Mesenchymal stem cell (in vitro differentiated cells and primary cell): ENCODE measurements around the gene ADCY10.

Source experiments
- DNase-seq: peaks from one replicate; pipeline ENCODE4 v3.0.0-alpha.2; 2013
- H2AFZ ChIP-seq: one replicate; pipeline ENCODE4 v1.6.1; 2013; ENCODE audit warnings: low read depth, mild to moderate bottlenecking, control low read depth, inconsistent platforms, low read length, moderate library complexity
- H2AK5ac ChIP-seq: 2 replicates; pipeline ENCODE4 v1.6.1; 2013; ENCODE audit warnings: low read length, moderate library complexity, mild to moderate bottlenecking, inconsistent platforms; ENCODE audit not compliant: severe bottlenecking
- H2BK120ac ChIP-seq: one replicate; pipeline ENCODE4 v1.6.1; 2013; ENCODE audit warnings: low read depth, mild to moderate bottlenecking, inconsistent platforms, low read length, moderate library complexity
- H2BK12ac ChIP-seq, 2 experiments: one replicate each; pipeline ENCODE4 v1.6.1; 2013; ENCODE audit warnings: inconsistent platforms in 2 of 2, low read length in 2 of 2, mild to moderate bottlenecking in 2 of 2, moderate library complexity in 2 of 2, control low read depth in 1 of 2
- H2BK15ac ChIP-seq: one replicate; pipeline ENCODE4 v1.6.1; 2013; ENCODE audit warnings: mild to moderate bottlenecking, low read depth, inconsistent platforms; ENCODE audit not compliant: poor library complexity, severe bottlenecking
- H2BK5ac ChIP-seq: 2 replicates; pipeline ENCODE4 v1.6.1; 2013; ENCODE audit warnings: low read depth, mild to moderate bottlenecking, low read length, control low read depth, inconsistent platforms; ENCODE audit not compliant: poor library complexity, severe bottlenecking
- H3K14ac ChIP-seq, 2 experiments: one replicate each; pipeline ENCODE4 v1.6.1; 2013; ENCODE audit warnings: inconsistent platforms in 2 of 2, low read length in 2 of 2, control low read depth in 1 of 2, mild to moderate bottlenecking in 1 of 2, moderate library complexity in 1 of 2
- H3K18ac ChIP-seq, 2 experiments: one replicate each; pipeline ENCODE4 v1.6.1; 2013; ENCODE audit warnings: inconsistent platforms in 2 of 2, low read length in 2 of 2, control low read depth in 1 of 2, low read depth in 1 of 2, mild to moderate bottlenecking in 1 of 2
- H3K23ac ChIP-seq, 2 experiments: one replicate each; pipeline ENCODE4 v1.6.1; 2013; ENCODE audit warnings: inconsistent platforms in 2 of 2, low read length in 2 of 2, mild to moderate bottlenecking in 2 of 2, moderate library complexity in 2 of 2, control low read depth in 1 of 2
- H3K27ac ChIP-seq: 2 replicates; pipeline ENCODE4 v1.5.1; 2013; ENCODE audit warnings: mild to moderate bottlenecking, moderate library complexity, low read length, control low read depth, inconsistent platforms; ENCODE audit not compliant: poor library complexity, severe bottlenecking
- H3K27me3 ChIP-seq, 2 experiments: 2 replicates each; pipeline versions ENCODE4 v1.6.1 to v1.7.0; 2013; ENCODE audit warnings: low read length in 2 of 2, mild to moderate bottlenecking in 2 of 2, moderate library complexity in 2 of 2, control low read depth in 1 of 2, inconsistent platforms in 1 of 2; ENCODE audit not compliant: control insufficient read depth in 1 of 2, insufficient read depth in 1 of 2
- H3K36me3 ChIP-seq, 2 experiments: 2 replicates each; pipeline versions ENCODE4 v1.6.1 to v1.7.0; 2013; ENCODE audit warnings: low read length in 2 of 2, control low read depth in 1 of 2, inconsistent platforms in 1 of 2, low read depth in 1 of 2, mild to moderate bottlenecking in 1 of 2; ENCODE audit not compliant: insufficient read depth in 2 of 2, control insufficient read depth in 1 of 2
- H3K4ac ChIP-seq, 2 experiments: one replicate each; pipeline ENCODE4 v1.6.1; 2013; ENCODE audit warnings: inconsistent platforms in 2 of 2, low read length in 2 of 2, mild to moderate bottlenecking in 2 of 2, moderate library complexity in 2 of 2, control low read depth in 1 of 2, low read depth in 1 of 2
- H3K4me1 ChIP-seq: 2 replicates; pipeline ENCODE4 v1.6.1; 2013; ENCODE audit warnings: low read depth, low read length, control low read depth; ENCODE audit not compliant: control insufficient read depth, insufficient read depth
- H3K4me2 ChIP-seq: 2 replicates; pipeline ENCODE4 v1.6.1; 2013; ENCODE audit warnings: low read length, mild to moderate bottlenecking, inconsistent platforms; ENCODE audit not compliant: poor library complexity, severe bottlenecking
- H3K4me3 ChIP-seq, 2 experiments: 2 replicates each; pipeline versions ENCODE4 v1.5.1 to v1.7.0; 2013; ENCODE audit warnings: low read length in 2 of 2, mild to moderate bottlenecking in 2 of 2, control low read depth in 1 of 2, low read depth in 1 of 2; ENCODE audit not compliant: insufficient read depth in 1 of 2
- H3K79me1 ChIP-seq: replicated peaks from 2 replicates; pipeline ENCODE4 v1.6.1; 2013; ENCODE audit warnings: mild to moderate bottlenecking, control low read depth, low read length, inconsistent platforms; ENCODE audit not compliant: poor library complexity, severe bottlenecking
- H3K9ac ChIP-seq: 2 replicates; pipeline ENCODE4 v1.7.0; 2013; ENCODE audit warnings: mild to moderate bottlenecking, low read length, moderate library complexity
- H3K9me3 ChIP-seq: 2 replicates; pipeline ENCODE4 v1.7.0; 2013; ENCODE audit warnings: mild to moderate bottlenecking, low read length; ENCODE audit not compliant: control insufficient read depth
- H4K8ac ChIP-seq: one replicate; pipeline ENCODE4 v1.6.1; 2013; ENCODE audit warnings: inconsistent platforms, mild to moderate bottlenecking, low read length, moderate library complexity
- H4K91ac ChIP-seq: one replicate; pipeline ENCODE4 v1.6.1; 2013; ENCODE audit warnings: mild to moderate bottlenecking, low read length, inconsistent platforms
- WGBS: methylation state at CpG from one replicate; pipeline ENCODE4 v1.1.7; 2013; ENCODE audit warnings: mixed read lengths; 5-methylcytosine and 5-hydroxymethylcytosine counted together

The ADCY10 gene

DNA sequence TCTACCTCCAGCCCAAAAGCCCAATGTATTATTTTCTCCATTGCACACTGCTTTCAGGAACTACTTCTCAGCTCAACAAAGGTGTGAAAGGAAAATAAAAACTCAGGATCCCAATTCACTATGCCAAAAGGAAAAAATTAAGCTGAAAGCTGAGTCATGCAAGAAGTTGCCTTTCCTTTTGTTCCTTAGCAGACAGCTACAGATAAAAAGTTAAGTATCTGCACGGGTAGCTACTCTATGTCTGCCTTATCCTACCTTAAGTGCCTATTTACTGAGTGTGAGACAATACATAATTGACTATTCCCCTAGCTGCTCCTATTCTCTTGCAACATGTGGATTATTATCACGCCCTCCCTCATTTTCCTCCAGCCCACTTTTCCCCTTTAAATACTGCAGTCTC is 84.1 kb downstream of the ADCY10 start:
- H4K91ac ChIP-seq = no peak overlapping the region
- no peak overlapping the region for H3K9ac ChIP-seq
- H2BK5ac ChIP-seq = no peak overlapping the region
- no peaks in the 10 kb centered on the region for H3K9me3 ChIP-seq
- no peak overlapping the region for H2AK5ac ChIP-seq
- no peak overlapping the region for H3K4me3 ChIP-seq
- H2AFZ ChIP-seq = no peak overlapping the region
- no peak overlapping the region for H3K4ac ChIP-seq
- no peak overlapping the region for H3K27ac ChIP-seq
- H2BK15ac ChIP-seq = no peak overlapping the region
- no peak overlapping the region for H3K14ac ChIP-seq
- no peaks in the 10 kb centered on the region for H3K36me3 ChIP-seq
- no peaks in the 10 kb centered on the region for H3K27me3 ChIP-seq
- H2BK120ac ChIP-seq = no peak overlapping the region
- no peak overlapping the region for H3K18ac ChIP-seq
- no peak overlapping the region for H4K8ac ChIP-seq
- no peak for DNase-seq
- no peak overlapping the region for H3K23ac ChIP-seq
- no peak overlapping the region for H3K4me2 ChIP-seq
- 0% methylated on average over 1 of the region's 2 CpGs for WGBS
- no peak overlapping the region for H2BK12ac ChIP-seq
- no peaks in the 10 kb centered on the region for H3K79me1 ChIP-seq
- no peaks in the 10 kb centered on the region for H3K4me1 ChIP-seq

GRCh38 chr1:167826127-167826526 is 87.8 kb downstream of the ADCY10 start:
- 81% methylated on average over 3 of the region's 4 CpGs for WGBS
- no peaks in the 10 kb centered on the region for H3K36me3 ChIP-seq

DNA sequence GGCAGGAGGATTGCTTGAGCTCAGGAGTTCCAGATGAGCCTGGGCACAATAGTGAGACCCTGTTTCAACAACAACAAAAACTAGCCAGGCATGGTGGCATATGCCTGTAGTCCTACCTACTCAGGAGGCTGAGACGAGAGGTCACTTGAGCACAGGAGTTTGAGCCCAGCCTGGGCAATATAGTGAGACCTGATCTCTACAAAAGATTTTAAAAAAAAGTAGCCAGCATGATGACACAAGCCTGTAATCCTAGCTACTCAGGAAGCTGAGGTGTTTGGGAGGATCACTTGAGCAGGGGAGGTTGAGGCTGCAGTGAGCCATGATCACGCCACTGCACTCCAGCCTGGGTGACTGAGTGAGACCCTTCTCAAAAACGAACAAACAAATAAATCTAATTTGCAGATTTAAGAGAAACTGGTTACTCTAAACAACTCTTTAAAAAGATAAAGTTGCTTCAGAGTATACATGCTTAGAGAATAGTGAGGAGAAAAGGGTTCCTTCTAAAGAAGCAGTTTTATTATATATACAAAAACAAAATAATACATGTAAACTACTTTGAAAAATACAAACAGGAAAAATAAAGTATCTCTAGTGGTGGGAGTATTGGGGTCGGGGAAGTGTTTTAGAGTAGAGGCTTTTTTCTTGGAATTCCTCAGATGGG is 88.4 kb downstream of the ADCY10 start:
- Histone ChIP-seq H2BK120ac (no peak overlapping the region), H3K9ac (no peak overlapping the region), H3K4me2 (no peak overlapping the region), H3K9me3 (no peaks in the 10 kb centered on the region), H3K14ac (no peak overlapping the region), H2AK5ac (no peak overlapping the region), H3K23ac (no peak overlapping the region), H2BK12ac (no peak overlapping the region), H3K4ac (no peak overlapping the region), H3K4me3 (no peak overlapping the region), H4K8ac (no peak overlapping the region), H3K18ac (no peak overlapping the region), H4K91ac (no peak overlapping the region), H3K4me1 (peaks cover 9% of the 10 kb centered on the region), H3K79me1 (no peaks in the 10 kb centered on the region), H2BK15ac (no peak overlapping the region), H2AFZ (no peak overlapping the region), H3K36me3 (no peaks in the 10 kb centered on the region), H3K27me3 (no peaks in the 10 kb centered on the region), H3K27ac (no peak overlapping the region), H2BK5ac (no peak overlapping the region)
- WGBS = 85% methylated on average over 2 of the region's 4 CpGs
- no peak for DNase-seq

More at GRCh38 chr1:167826127-167826526, 87.8 kb downstream of the ADCY10 start:
- H3K23ac ChIP-seq = no peak overlapping the region
- H3K4me1 ChIP-seq = peaks cover 7% of the 10 kb centered on the region
- H3K18ac ChIP-seq = no peak overlapping the region
- no peak overlapping the region for H2BK12ac ChIP-seq
- no peaks in the 10 kb centered on the region for H3K9me3 ChIP-seq
- H2BK5ac ChIP-seq = no peak overlapping the region
- H3K14ac ChIP-seq = no peak overlapping the region
- no peak overlapping the region for H2BK15ac ChIP-seq
- no peak overlapping the region for H4K91ac ChIP-seq
- no peaks in the 10 kb centered on the region for H3K27me3 ChIP-seq
- no peak overlapping the region for H3K4me2 ChIP-seq
- H3K4me3 ChIP-seq = no peak overlapping the region
- no peak overlapping the region for H2AK5ac ChIP-seq
- H3K27ac ChIP-seq = no peak overlapping the region
- no peak overlapping the region for H2BK120ac ChIP-seq
- H3K79me1 ChIP-seq = no peaks in the 10 kb centered on the region
- H4K8ac ChIP-seq = no peak overlapping the region
- H3K4ac ChIP-seq = no peak overlapping the region
- H3K9ac ChIP-seq = no peak overlapping the region
- no peak overlapping the region for H2AFZ ChIP-seq
- no peak for DNase-seq

GRCh38 chr1:167824163-167824794 is 89.7 kb downstream of the ADCY10 start:
- Histone ChIP-seq H4K91ac (no peak overlapping the region), H2BK15ac (no peak overlapping the region), H3K23ac (no peak overlapping the region), H3K4me1 (peaks cover 13% of the 10 kb centered on the region), H3K27me3 (no peaks in the 10 kb centered on the region), H3K9me3 (no peaks in the 10 kb centered on the region), H2AK5ac (peak overlapping the region; percentile 39), H2AFZ (no peak overlapping the region), H3K18ac (no peak overlapping the region), H3K9ac (no peak overlapping the region), H3K4me3 (no peak overlapping the region), H3K4ac (no peak overlapping the region), H3K4me2 (no peak overlapping the region), H3K27ac (no peak overlapping the region), H2BK5ac (no peak overlapping the region), H3K36me3 (no peaks in the 10 kb centered on the region), H3K79me1 (no peaks in the 10 kb centered on the region), H2BK12ac (no peak overlapping the region), H3K14ac (no peak overlapping the region), H4K8ac (no peak overlapping the region), H2BK120ac (no peak overlapping the region)
- WGBS = 96% methylated on average over 8 of the region's 9 CpGs
- no peak for DNase-seq
